HEK293 (cell line): ENCODE measurements around the gene DSCAML1.

ENCODE experiments used
- BCL6B ChIP-seq: fragments of 450-650 bp; formaldehyde crosslinking; IDR thresholded peaks from 2 replicates; pipeline ENCODE4 v1.5.1; 2017; ENCODE audit warnings: missing biosample characterization, missing genetic modification characterization
- KLF7 ChIP-seq: fragments of 450-650 bp; formaldehyde crosslinking; IDR thresholded peaks from 2 replicates; pipeline ENCODE4 v1.5.1; 2016; ENCODE audit warnings: missing biosample characterization, missing genetic modification characterization, borderline replicate concordance
- OSR2 ChIP-seq: fragments of 450-650 bp; formaldehyde crosslinking; IDR thresholded peaks from 2 replicates; pipeline ENCODE4 v1.5.1; 2016; ENCODE audit warnings: missing biosample characterization, missing genetic modification characterization
- SETDB1 ChIP-seq: IDR thresholded peaks from one replicate; pipeline ENCODE4 v1.6.1; 2017; ENCODE audit warnings: mild to moderate bottlenecking, low read length, moderate library complexity, mixed read lengths; ENCODE audit not compliant: insufficient read length
- SP2 ChIP-seq: fragments of 450-650 bp; formaldehyde crosslinking; IDR thresholded peaks from 2 replicates; pipeline ENCODE4 v1.5.1; 2016; ENCODE audit warnings: missing biosample characterization, missing genetic modification characterization
- SP3 ChIP-seq: fragments of 450-650 bp; formaldehyde crosslinking; IDR thresholded peaks from 2 replicates; pipeline ENCODE4 v1.5.1; 2016; ENCODE audit warnings: missing biosample characterization, missing genetic modification characterization
- SP7 ChIP-seq: fragments of 450-650 bp; formaldehyde crosslinking; IDR thresholded peaks from 2 replicates; pipeline ENCODE4 v1.5.1; 2016; ENCODE audit warnings: missing biosample characterization, missing genetic modification characterization
- ZBTB17 ChIP-seq: fragments of 450-650 bp; formaldehyde crosslinking; IDR thresholded peaks from 2 replicates; pipeline ENCODE4 v1.5.1; 2016; ENCODE audit warnings: missing biosample characterization, missing genetic modification characterization
- ZBTB44 ChIP-seq: fragments of 450-650 bp; IDR thresholded peaks from 2 replicates; pipeline ENCODE4 v1.5.1; 2018; ENCODE audit warnings: missing biosample characterization, mild to moderate bottlenecking, missing genetic modification characterization
- ZEB2 ChIP-seq: fragments of 450-650 bp; formaldehyde crosslinking; IDR thresholded peaks from 2 replicates; pipeline ENCODE4 v1.5.1; 2016; ENCODE audit warnings: missing biosample characterization, missing genetic modification characterization
- ZFHX2 ChIP-seq: fragments of 450-650 bp; formaldehyde crosslinking; conservative IDR thresholded peaks from 2 replicates; pipeline ENCODE4 v1.5.1; 2016; ENCODE audit warnings: missing biosample characterization, missing genetic modification characterization
- ZFP3 ChIP-seq: fragments of 450-650 bp; formaldehyde crosslinking; IDR thresholded peaks from 2 replicates; pipeline ENCODE4 v1.5.1; 2016; ENCODE audit warnings: low read depth, missing biosample characterization, missing genetic modification characterization
- ZFP37 ChIP-seq: fragments of 450-650 bp; formaldehyde crosslinking; IDR thresholded peaks from 2 replicates; pipeline ENCODE4 v1.5.1; 2016; ENCODE audit warnings: missing biosample characterization, missing genetic modification characterization
- ZNF146 ChIP-seq: fragments of 450-650 bp; formaldehyde crosslinking; IDR thresholded peaks from 2 replicates; pipeline ENCODE4 v1.5.1; 2016; ENCODE audit warnings: missing biosample characterization, missing genetic modification characterization
- ZNF155 ChIP-seq: fragments of 450-650 bp; formaldehyde crosslinking; IDR thresholded peaks from 2 replicates; pipeline ENCODE4 v1.5.1; 2016; ENCODE audit warnings: missing biosample characterization, missing genetic modification characterization
- ZNF169 ChIP-seq: fragments of 450-650 bp; formaldehyde crosslinking; IDR thresholded peaks from 2 replicates; pipeline ENCODE4 v1.5.1; 2016; ENCODE audit warnings: missing biosample characterization, missing genetic modification characterization
- ZNF184 ChIP-seq: fragments of 450-650 bp; IDR thresholded peaks from 2 replicates; pipeline ENCODE4 v1.5.1; 2018; ENCODE audit warnings: missing biosample characterization, mild to moderate bottlenecking, missing genetic modification characterization
- ZNF202 ChIP-seq: fragments of 450-650 bp; formaldehyde crosslinking; IDR thresholded peaks from 2 replicates; pipeline ENCODE4 v1.5.1; 2016; ENCODE audit warnings: missing biosample characterization, missing genetic modification characterization, borderline replicate concordance
- ZNF223 ChIP-seq: fragments of 450-650 bp; formaldehyde crosslinking; IDR thresholded peaks from 2 replicates; pipeline ENCODE4 v1.5.1; 2016; ENCODE audit warnings: missing biosample characterization, missing genetic modification characterization
- ZNF324 ChIP-seq: fragments of 450-650 bp; formaldehyde crosslinking; IDR thresholded peaks from 2 replicates; pipeline ENCODE4 v1.5.1; 2016; ENCODE audit warnings: missing biosample characterization, missing genetic modification characterization
- ZNF449 ChIP-seq: fragments of 450-650 bp; formaldehyde crosslinking; IDR thresholded peaks from 2 replicates; pipeline ENCODE4 v1.5.1; 2017; ENCODE audit warnings: missing biosample characterization, mild to moderate bottlenecking, missing genetic modification characterization, moderate library complexity
- ZNF514 ChIP-seq: fragments of 450-650 bp; formaldehyde crosslinking; IDR thresholded peaks from 2 replicates; pipeline ENCODE4 v1.5.1; 2016; ENCODE audit warnings: missing biosample characterization, missing genetic modification characterization
- ZNF544 ChIP-seq: fragments of 450-650 bp; formaldehyde crosslinking; IDR thresholded peaks from 2 replicates; pipeline ENCODE4 v1.5.0; 2017; ENCODE audit warnings: missing biosample characterization, missing genetic modification characterization
- ZNF555 ChIP-seq: fragments of 450-650 bp; formaldehyde crosslinking; conservative IDR thresholded peaks from 2 replicates; pipeline ENCODE4 v1.5.1; 2017; ENCODE audit warnings: missing biosample characterization, mild to moderate bottlenecking, missing genetic modification characterization, inconsistent platforms
- ZNF561 ChIP-seq: fragments of 450-650 bp; IDR thresholded peaks from 2 replicates; pipeline ENCODE4 v1.5.1; 2018; ENCODE audit warnings: missing biosample characterization, missing genetic modification characterization, borderline replicate concordance
- ZNF621 ChIP-seq: fragments of 450-650 bp; formaldehyde crosslinking; IDR thresholded peaks from 2 replicates; pipeline ENCODE4 v1.5.1; 2017; ENCODE audit warnings: missing biosample characterization, missing genetic modification characterization
- ZNF626 ChIP-seq: fragments of 450-650 bp; sonication (Bioruptor Pico); formaldehyde crosslinking; IDR thresholded peaks from 2 replicates; pipeline ENCODE4 v1.5.1; 2018; ENCODE audit warnings: missing biosample characterization, missing genetic modification characterization, inconsistent platforms
- ZNF654 ChIP-seq: fragments of 450-650 bp; formaldehyde crosslinking; IDR thresholded peaks from 2 replicates; pipeline ENCODE4 v1.5.1; 2016; ENCODE audit warnings: low read depth, missing biosample characterization, missing genetic modification characterization
- ZNF658 ChIP-seq: fragments of 450-650 bp; formaldehyde crosslinking; IDR thresholded peaks from 2 replicates; pipeline ENCODE4; 2016; ENCODE audit warnings: missing biosample characterization, missing genetic modification characterization
- ZNF660 ChIP-seq: fragments of 450-650 bp; IDR thresholded peaks from 2 replicates; pipeline ENCODE4 v1.5.1; 2018; ENCODE audit warnings: missing biosample characterization, mild to moderate bottlenecking, missing genetic modification characterization
- ZNF704 ChIP-seq: fragments of 450-650 bp; formaldehyde crosslinking; IDR thresholded peaks from 2 replicates; pipeline ENCODE4 v1.5.1; 2016; ENCODE audit warnings: missing biosample characterization, missing genetic modification characterization
- ZNF837 ChIP-seq: fragments of 450-650 bp; formaldehyde crosslinking; IDR thresholded peaks from 2 replicates; pipeline ENCODE4 v1.5.1; 2016; ENCODE audit warnings: missing biosample characterization, missing genetic modification characterization
- ZSCAN4 ChIP-seq: fragments of 450-650 bp; formaldehyde crosslinking; IDR thresholded peaks from 2 replicates; pipeline ENCODE4 v1.5.1; 2017; ENCODE audit warnings: missing biosample characterization, missing genetic modification characterization
- ZSCAN5A ChIP-seq: fragments of 450-650 bp; formaldehyde crosslinking; IDR thresholded peaks from 2 replicates; pipeline ENCODE4 v1.5.1; 2016; ENCODE audit warnings: missing biosample characterization, missing genetic modification characterization

DSCAML1 gene

GRCh38 chr11:117816151-117816741 lies 19.2 kb upstream of the DSCAML1 start (continued):
- TF ChIP-seq OSR2 (tag by site-specific recombination) (no peak), ZNF544 (tag by site-specific recombination) (no peak), SP7 (tag by site-specific recombination) (peak; percentile 57), ZBTB44 (tag by site-specific recombination) (no peak), ZNF621 (tag by site-specific recombination) (no peak), BCL6B (no peak), SP2 (tag by site-specific recombination) (peak; percentile 35), ZEB2 (tag by site-specific recombination) (no peak), ZNF449 (no peak), ZNF626 (tag by site-specific recombination) (no peak), ZNF837 (tag by site-specific recombination) (no peak), SP3 (no peak), ZBTB17 (tag by site-specific recombination) (peak; percentile 43; the same call in 1 of the 2 replicates), ZFHX2 (tag by site-specific recombination) (no peak), ZNF658 (no peak), ZNF514 (tag by site-specific recombination) (no peak), ZNF654 (tag by site-specific recombination) (no peak), SETDB1 (no peak), ZNF555 (tag by site-specific recombination) (no peak), ZNF184 (tag by site-specific recombination) (no peak), ZNF660 (tag by site-specific recombination) (no peak), ZNF202 (tag by site-specific recombination) (no peak), ZNF155 (tag by site-specific recombination) (no peak), ZNF704 (tag by site-specific recombination) (no peak), ZNF169 (no peak), ZNF324 (tag by site-specific recombination) (no peak), KLF7 (no peak), ZSCAN4 (tag by site-specific recombination) (no peak), ZNF223 (tag by site-specific recombination) (no peak), ZFP37 (tag by site-specific recombination) (no peak), ZNF146 (tag by site-specific recombination) (no peak), ZFP3 (no peak), ZSCAN5A (no peak), ZNF561 (tag by site-specific recombination) (no peak)
